ENCODE measurements around the gene NEDD4L.

Gene NEDD4L

GRCh38 chr18:58268849-58269248 is 224.8 kb downstream of the NEDD4L start:
- H3K4me1 ChIP-seq: no peaks in the 10 kb centered on the region
- H3K9me3 ChIP-seq: no peaks in the 10 kb centered on the region
- no peaks in the 10 kb centered on the region for H3K36me3 ChIP-seq
- H3K27me3 ChIP-seq: no peaks in the 10 kb centered on the region
- no peak for TF ChIP-seq CTCF (IDR thresholded peaks at IDR 0.05; ENCODE audit: low read depth, low read length)
- DNase-seq: no peak
- no peak overlapping the region for H3K4me3 ChIP-seq (ENCODE audit: low read depth, low read length)

- H3K4me1 ChIP-seq: no peaks in the 10 kb centered on the region
- no peak overlapping the region for H3K4me3 ChIP-seq (ENCODE audit: low read depth, low read length)
Measured at GRCh38 chr18:58269931-58270330, 225.9 kb downstream of the NEDD4L start.

GRCh38 chr18:58270396-58270795 is 226.4 kb downstream of the NEDD4L start:
- H3K9me3 ChIP-seq: no peaks in the 10 kb centered on the region

More at GRCh38 chr18:58269931-58270330, 225.9 kb downstream of the NEDD4L start:
- H3K9me3 ChIP-seq: no peaks in the 10 kb centered on the region
- TF ChIP-seq CTCF (IDR thresholded peaks at IDR 0.05; ENCODE audit: low read depth, low read length): no peak
- no peaks in the 10 kb centered on the region for H3K36me3 ChIP-seq
- H3K27me3 ChIP-seq: no peaks in the 10 kb centered on the region
- DNase-seq: no peak

GRCh38 chr18:58271770-58272169 is 227.7 kb downstream of the NEDD4L start:
- no peaks in the 10 kb centered on the region for H3K36me3 ChIP-seq

More at GRCh38 chr18:58270396-58270795, 226.4 kb downstream of the NEDD4L start:
- Histone ChIP-seq H3K4me1 (no peaks in the 10 kb centered on the region), H3K4me3 (ENCODE audit: low read depth, low read length) (no peak overlapping the region), H3K27me3 (no peaks in the 10 kb centered on the region), H3K36me3 (no peaks in the 10 kb centered on the region)
- no peak for TF ChIP-seq CTCF (IDR thresholded peaks at IDR 0.05; ENCODE audit: low read depth, low read length)
- DNase-seq: no peak

GRCh38 chr18:58272209-58272608 is 228.2 kb downstream of the NEDD4L start:
- DNase-seq: no peak
- no peak for TF ChIP-seq CTCF (IDR thresholded peaks at IDR 0.05; ENCODE audit: low read depth, low read length)
- Histone ChIP-seq H3K9me3 (no peaks in the 10 kb centered on the region), H3K36me3 (no peaks in the 10 kb centered on the region), H3K27me3 (no peaks in the 10 kb centered on the region), H3K4me3 (ENCODE audit: low read depth, low read length) (no peak overlapping the region), H3K4me1 (no peaks in the 10 kb centered on the region)

More at GRCh38 chr18:58271770-58272169, 227.7 kb downstream of the NEDD4L start:
- DNase-seq: no peak
- H3K4me1 ChIP-seq: no peaks in the 10 kb centered on the region
- no peaks in the 10 kb centered on the region for H3K9me3 ChIP-seq
- no peak for TF ChIP-seq CTCF (IDR thresholded peaks at IDR 0.05; ENCODE audit: low read depth, low read length)
- H3K27me3 ChIP-seq: no peaks in the 10 kb centered on the region
- H3K4me3 ChIP-seq (ENCODE audit: low read depth, low read length): no peak overlapping the region

- no peak for TF ChIP-seq CTCF (IDR thresholded peaks at IDR 0.05; ENCODE audit: low read depth, low read length)
- DNase-seq: no peak
Measured at GRCh38 chr18:58272779-58273435, 228.9 kb downstream of the NEDD4L start.

More at GRCh38 chr18:58272779-58273435, 228.9 kb downstream of the NEDD4L start:
- H3K4me1 ChIP-seq: no peaks in the 10 kb centered on the region
- no peaks in the 10 kb centered on the region for H3K9me3 ChIP-seq
- no peaks in the 10 kb centered on the region for H3K27me3 ChIP-seq
- no peak overlapping the region for H3K4me3 ChIP-seq (ENCODE audit: low read depth, low read length)
- no peaks in the 10 kb centered on the region for H3K36me3 ChIP-seq
